K562 (cell line): Measurements from ENCODE around the gene PLD1. TPM values are rescaled to one million over a fixed set of nuclear protein-coding genes. Genes with fewer than 3 reads are reported as not detected.

Source experiments
- ATAC-seq: fragments of 200-7000 bp; cut with Tn5 transposase; 3 replicates; pipeline ENCODE4 v1.9.1; 2020; ENCODE audit warnings: moderate library complexity
- BruUV-seq: library from RNA; stranded (reverse); fragments of 400-500 nt; replicated peaks from 2 replicates; lab custom pipeline; 2021; lab: Mats Ljungman, UMichigan
- CTCF ChIA-PET: fragments of 300-600 bp; formaldehyde crosslinking; extraction: SDS; loops from one replicate; lab custom pipeline; 2021; ENCODE audit warnings: low intra/inter-chr PET ratio; lab: Yijun Ruan, JAX
- POLR2A ChIA-PET: fragments of 300-600, 350-650 bp; sonication (Branson Sonifier 250); formaldehyde crosslinking; extraction: SDS; loops from one replicate; lab custom pipeline; 2021; ENCODE audit warnings: antibody characterized with exemption, inconsistent platforms; lab: Yijun Ruan, JAX
- DNase-seq, 4 experiments: peaks; one replicate each; pipeline versions ENCODE4 v3.0.0 to v3.0.0-alpha.2; 2011 to 2018; ENCODE audit warnings: low spot score in 3 of 4, mixed read lengths in 3 of 4; ENCODE audit errors: extremely low read depth in 1 of 4
- FAIRE-seq: peaks from 2 replicates; lab custom pipeline; 2011; peaks lifted over from hg19 to GRCh38; lab: Jason Lieb, UNC
- H2AFZ ChIP-seq: 2 replicates; pipeline ENCODE4 v1.6.0; 2011; ENCODE audit warnings: low read depth, low read length, control low read depth, inconsistent platforms
- H3K27ac ChIP-seq: fragments of 200-600 bp; 3 replicates; pipeline ENCODE4 v1.8.0; 2011; ENCODE audit warnings: low read depth, mild to moderate bottlenecking, control low read depth, inconsistent platforms, low read length, moderate library complexity, mixed read lengths; ENCODE audit errors: extremely low read depth
- H3K27me3 ChIP-seq, 2 experiments: fragments of 300-600 bp in 1 of 2; 2 replicates in 1 of 2; 3 replicates in 1 of 2; pipeline versions ENCODE4 v1.6.0 to v1.8.0; 2011; ENCODE audit warnings: inconsistent platforms in 2 of 2, low read length in 2 of 2, mild to moderate bottlenecking in 1 of 2, mixed read lengths in 1 of 2, moderate library complexity in 1 of 2; ENCODE audit not compliant: control insufficient read depth in 2 of 2, insufficient read depth in 2 of 2
- H3K36me3 ChIP-seq: fragments of 300-600 bp; 3 replicates; pipeline ENCODE4 v1.8.0; 2011; ENCODE audit warnings: mild to moderate bottlenecking, low read length, inconsistent platforms; ENCODE audit not compliant: control insufficient read depth, insufficient read depth
- H3K4me1 ChIP-seq, 2 experiments: fragments of 200-600 bp in 1 of 2; replicated peaks in 1 of 2; 2 replicates in 1 of 2; 3 replicates in 1 of 2; pipeline versions ENCODE4 v1.5.1 to v1.8.0; 2011; ENCODE audit warnings: inconsistent platforms in 2 of 2, low read length in 2 of 2, mild to moderate bottlenecking in 1 of 2, mixed read lengths in 1 of 2, moderate library complexity in 1 of 2; ENCODE audit not compliant: control insufficient read depth in 2 of 2, insufficient read depth in 2 of 2
- H3K4me2 ChIP-seq: 2 replicates; pipeline ENCODE4 v1.6.1; 2011; ENCODE audit warnings: low read length, control low read depth, inconsistent platforms, mixed read lengths; ENCODE audit not compliant: insufficient read depth
- H3K4me3 ChIP-seq: fragments of 200-600 bp; sonication (generic), shearing (Covaris generic); 2 replicates; pipeline ENCODE4 v1.5.1; 2016; ENCODE audit warnings: control low read depth, inconsistent platforms
- H3K79me2 ChIP-seq: fragments of 200-600 bp; 3 replicates; pipeline ENCODE4 v1.8.0; 2011; ENCODE audit warnings: low read length, inconsistent platforms; ENCODE audit not compliant: control insufficient read depth, insufficient read depth
- H3K9ac ChIP-seq, 2 experiments: 2 replicates each; pipeline versions ENCODE4 v1.6.0 to v1.6.1; 2011; ENCODE audit warnings: low read depth in 2 of 2, low read length in 2 of 2, control low read depth in 1 of 2, inconsistent platforms in 1 of 2, mild to moderate bottlenecking in 1 of 2, mixed read lengths in 1 of 2; ENCODE audit not compliant: insufficient read depth in 1 of 2
- H3K9me1 ChIP-seq: one replicate; pipeline ENCODE4 v1.6.0; 2011; ENCODE audit warnings: inconsistent platforms, mild to moderate bottlenecking, low read length, moderate library complexity; ENCODE audit not compliant: control insufficient read depth, insufficient read depth
- H3K9me3 ChIP-seq: replicated peaks from 2 replicates; pipeline ENCODE4 v1.5.1; 2011; ENCODE audit warnings: low read depth, low read length, inconsistent platforms; ENCODE audit not compliant: control insufficient read depth, insufficient read depth
- H4K20me1 ChIP-seq: replicated peaks from 2 replicates; pipeline ENCODE4 v1.6.1; 2011; ENCODE audit warnings: low read length, inconsistent platforms, mixed read lengths; ENCODE audit not compliant: control insufficient read depth, insufficient read depth
- ADNP ChIP-seq: fragments of 200-800 bp; sonication (Bioruptor generic); IDR thresholded peaks from 2 replicates; pipeline ENCODE4 v1.6.1; 2016; ENCODE audit warnings: missing genetic modification characterization, missing compliant biosample characterization
- BCOR ChIP-seq: fragments of 450-650 bp; IDR thresholded peaks from 2 replicates; pipeline ENCODE4 v1.6.1; 2016
- CBX1 ChIP-seq: sonication (generic); IDR thresholded peaks from 2 replicates; pipeline ENCODE4 v1.6.1; 2016; ENCODE audit warnings: antibody characterized with exemption, low read depth, mild to moderate bottlenecking
- CHD4 ChIP-seq: fragments of 200-600 bp; sonication (generic); IDR thresholded peaks from 3 replicates; pipeline ENCODE4 v1.6.1; 2012; ENCODE audit warnings: low read depth, mild to moderate bottlenecking, mixed read lengths, low read length, inconsistent platforms; ENCODE audit not compliant: insufficient read depth, insufficient replicate concordance, poor library complexity, severe bottlenecking
- ESRRA ChIP-seq: fragments of 450-650 bp; IDR thresholded peaks from 2 replicates; pipeline ENCODE4 v1.6.1; 2014; ENCODE audit warnings: low read depth, mild to moderate bottlenecking, moderate library complexity, borderline replicate concordance
- GTF2A2 ChIP-seq: IDR thresholded peaks from 2 replicates; pipeline ENCODE4 v1.6.1; 2016; ENCODE audit warnings: mild to moderate bottlenecking, missing genetic modification characterization, missing compliant biosample characterization
- HDAC2 ChIP-seq: fragments of 450-650 bp; IDR thresholded peaks from 2 replicates; pipeline ENCODE4 v1.6.1; 2016; ENCODE audit warnings: mild to moderate bottlenecking
- KDM1A ChIP-seq, 2 experiments: fragments of 450-650 bp; IDR thresholded peaks; 2 replicates each; pipeline ENCODE4 v1.6.1; 2016; ENCODE audit warnings: mild to moderate bottlenecking in 2 of 2
- MCM3 ChIP-seq: fragments of 450-650 bp; IDR thresholded peaks from 2 replicates; pipeline ENCODE4 v1.6.1; 2016
- RBM25 ChIP-seq: fragments of 200-400 bp; formaldehyde crosslinking; IDR thresholded peaks from 2 replicates; pipeline ENCODE4 v1.6.1; 2018; ENCODE audit warnings: low read length, low read depth, moderate library complexity; ENCODE audit not compliant: severe bottlenecking
- RCOR1 ChIP-seq, 2 experiments: IDR thresholded peaks; 2 replicates each; pipeline ENCODE4 v1.6.1; 2012; ENCODE audit warnings: low read depth in 2 of 2, low read length in 2 of 2, borderline replicate concordance in 1 of 2, improper control_type of control experiment in 1 of 2
- SMARCA5 ChIP-seq: fragments of 450-650 bp; IDR thresholded peaks from 2 replicates; pipeline ENCODE4 v1.6.1; 2016
- TFAM ChIP-seq: fragments of 250-450 bp; sonication (Bioruptor Pico); conservative IDR thresholded peaks from 2 replicates; pipeline ENCODE4 v1.5.0; 2021; ENCODE audit warnings: mild to moderate bottlenecking, moderate library complexity
- USF2 ChIP-seq: sonication (generic); formaldehyde crosslinking; IDR thresholded peaks from 2 replicates; pipeline ENCODE4 v1.5.0; 2020; ENCODE audit warnings: missing genetic modification reagents
- ZBTB9 ChIP-seq: fragments of 450-650 bp; formaldehyde crosslinking; IDR thresholded peaks from 2 replicates; pipeline ENCODE4 v1.4.0; 2020; ENCODE audit warnings: mild to moderate bottlenecking, moderate library complexity
- ZKSCAN1 ChIP-seq: fragments of 150-350 bp; IDR thresholded peaks from 2 replicates; pipeline ENCODE4 v1.6.1; 2016; ENCODE audit warnings: low read depth, low read length
- ZNF24 ChIP-seq: fragments of 450-650 bp; IDR thresholded peaks from 2 replicates; pipeline ENCODE4 v1.6.1; 2016
- ZNF277 ChIP-seq: fragments of 250-450 bp; sonication (Bioruptor Pico); IDR thresholded peaks from 2 replicates; pipeline ENCODE4 v1.8.0; 2022; ENCODE audit warnings: inconsistent platforms, mild to moderate bottlenecking, moderate library complexity, borderline replicate concordance
- in situ Hi-C: fragments of 300-500 bp; cut with MboI; formaldehyde crosslinking; loops from 4 replicates; pipeline ENCODE4 v1.15.0; 2018; ENCODE audit warnings: inconsistent platforms, mixed read lengths
- intact Hi-C: fragments of 100-400 bp; cut with micrococcal nuclease; formaldehyde crosslinking; loops from 2 replicates; pipeline ENCODE4 v1.14.2; 2022
- polyA plus RNA-seq, 8 experiments: library from polyadenylated mRNA; depleted of rRNA in 4 of 8; stranded (reverse) in 5 of 8; unstranded in 3 of 8; fragments of >200 nt; fragmentation: Nextera tagmentation in 2 of 8; fragmentation: Illumina TruSeq in 1 of 8; extraction: Ambion mirVana in 2 of 8; extraction: Trizol in 1 of 8; gene quantifications; 2 replicates each; pipeline versions ENCODE4 v1.2.1 to v1.2.3, GENCODE V29; 2011 to 2014; ENCODE audit warnings: inconsistent platforms in 1 of 8, missing spikeins in 1 of 8
- total RNA-seq, 7 experiments: library from RNA; depleted of rRNA in 6 of 7; stranded (reverse); fragments of >200 nt in 6 of 7; fragmentation: Illumina TruSeq in 2 of 7; extraction: Trizol in 2 of 7; gene quantifications; 2 replicates each; pipeline versions ENCODE4 v1.2.1 to v1.2.3, GENCODE V29; 2011 to 2021; ENCODE audit warnings: low replicate concordance in 1 of 7

Gene PLD1
- total and polyA plus RNA-seq, 9 of the 15 experiments (the other 6 are each of a cell fraction or from before 2014, with no cell fraction given) = 8.4 to 26.1 (median 18.6) TPM

GRCh38 chr3:171837698-171838097, 27.4 kb upstream of the PLD1 start:
- H3K9ac ChIP-seq = no peak overlapping the region
- POLR2A ChIA-PET = no interaction called here
- H3K9me3 ChIP-seq = no peaks in the 10 kb centered on the region
- intact Hi-C loops = loop anchor here (5.0 to 10.0 kb wide), 2 partner anchors 637 to 830 kb away; no protein-coding TSS in a partner anchor
- no peak overlapping the region for H3K4me2 ChIP-seq
- no peak for DNase-seq
- H3K79me2 ChIP-seq = no peaks in the 10 kb centered on the region
- in situ Hi-C loops = no loop called here
- peaks cover 2 to 8% of the 10 kb centered on the region in 2 experiments; a peak in 4 of 5 replicates for H3K4me1 ChIP-seq
- no peak overlapping the region for H2AFZ ChIP-seq
- FAIRE-seq = no peak
- TF ChIP-seq ZKSCAN1 = no peak
- no peak for TF ChIP-seq USF2
- TF ChIP-seq MCM3 = no peak
- TF ChIP-seq RCOR1 (IDR thresholded peaks at IDR 0.05; ENCODE audit: borderline replicate concordance in 1 of 2, low read depth in 2 of 2, low read length in 2 of 2) = peak in 1 of 2 experiments; percentile 58; a peak in 1 of 4 replicates
- TF ChIP-seq ZBTB9 (CRISPR knock-in tag) = no peak
- TF ChIP-seq SMARCA5 = 0 out of 2 replicates have a peak, but pooled peaks have one; percentile 45
- TF ChIP-seq TFAM (CRISPR knock-in tag) = no peak
- no peak for TF ChIP-seq GTF2A2 (tag)
- peak; percentile 83 for TF ChIP-seq BCOR
- peak; percentile 88 for TF ChIP-seq ADNP
- TF ChIP-seq RBM25 = peak; percentile 99
- 0 out of 2 replicates have a peak, but pooled peaks have one; percentile 50 for TF ChIP-seq CBX1
- peak; percentile 11; the same call in 1 of the 2 replicates for TF ChIP-seq ZNF24
- TF ChIP-seq CHD4 = peak; percentile 86
- no peak for TF ChIP-seq ZNF277 (CRISPR knock-in tag)
- TF ChIP-seq KDM1A (IDR thresholded peaks at IDR 0.05) = peak; percentile 21 to 46; a peak in 2 of 4 replicates
- TF ChIP-seq ESRRA = peak; percentile 94
- peak; percentile 36; the same call in 1 of the 2 replicates for TF ChIP-seq HDAC2
- H3K4me3 ChIP-seq = no peak overlapping the region
- ATAC-seq = no peak
- no peaks in the 10 kb centered on the region for H3K9me1 ChIP-seq
- H3K27me3 ChIP-seq = no peaks in the 10 kb centered on the region
- no peak overlapping the region for H3K27ac ChIP-seq
- no peaks in the 10 kb centered on the region for H4K20me1 ChIP-seq
- CTCF ChIA-PET = no interaction called here
- H3K36me3 ChIP-seq = no peaks in the 10 kb centered on the region
- no TSS peak for BruUV-seq
